HG03439 (cell line): ENCODE results near the gene PARK7.

Experiments
- ATAC-seq: cut with Tn5 transposase; IDR thresholded peaks from one replicate; pipeline ENCODE4 v1.9.1; 2021; ENCODE audit warnings: mild to moderate bottlenecking, moderate library complexity; ENCODE audit not compliant: unreplicated experiment

The PARK7 gene

DNA sequence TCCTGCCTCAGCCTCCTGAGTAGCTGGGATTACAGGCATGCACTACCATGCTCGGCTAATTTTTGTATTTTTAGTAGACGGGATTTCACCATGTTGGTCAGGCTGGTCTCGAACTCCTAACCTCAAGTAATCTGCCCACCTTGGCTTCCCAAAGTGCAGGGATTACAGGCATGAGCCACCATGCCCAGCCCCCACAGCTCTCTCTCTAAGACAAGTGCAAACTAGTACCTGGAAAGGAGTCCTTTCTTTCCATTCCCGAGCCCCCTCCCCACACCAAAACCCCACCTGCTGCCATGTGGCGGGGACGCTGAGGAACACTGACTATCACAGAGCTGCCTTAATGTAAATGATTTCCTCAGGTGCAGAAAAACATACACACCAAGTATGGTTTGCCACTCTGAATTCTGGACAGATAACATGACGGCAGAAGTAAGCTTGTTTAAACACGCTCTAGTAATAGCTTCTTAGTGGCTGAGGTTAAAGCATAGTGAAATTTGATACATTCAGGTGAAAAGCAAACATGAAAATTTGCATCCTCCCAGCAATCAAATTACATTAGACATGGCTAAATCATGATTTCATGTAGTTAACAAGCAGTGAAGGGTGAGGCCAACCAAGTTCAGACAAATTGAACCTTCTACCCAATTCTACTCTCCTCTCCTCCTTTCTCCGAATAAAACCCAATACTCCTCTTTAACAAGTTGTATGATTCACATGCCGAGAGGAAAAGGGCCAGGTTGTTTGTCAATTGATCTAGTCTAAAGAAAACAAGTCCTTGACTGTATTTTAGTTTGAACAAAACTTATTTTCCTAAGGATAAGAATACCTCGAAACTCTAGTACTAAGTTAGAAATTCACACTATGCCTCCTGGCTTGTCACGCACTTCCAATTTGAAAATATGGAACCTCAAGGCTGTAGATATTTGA is 44.8 kb downstream of the PARK7 start:
- ATAC-seq: no peak

- ATAC-seq: no peak
These were observed 47.8 kb downstream of the PARK7 start for GRCh38 chr1:8009043-8010002.

DNA sequence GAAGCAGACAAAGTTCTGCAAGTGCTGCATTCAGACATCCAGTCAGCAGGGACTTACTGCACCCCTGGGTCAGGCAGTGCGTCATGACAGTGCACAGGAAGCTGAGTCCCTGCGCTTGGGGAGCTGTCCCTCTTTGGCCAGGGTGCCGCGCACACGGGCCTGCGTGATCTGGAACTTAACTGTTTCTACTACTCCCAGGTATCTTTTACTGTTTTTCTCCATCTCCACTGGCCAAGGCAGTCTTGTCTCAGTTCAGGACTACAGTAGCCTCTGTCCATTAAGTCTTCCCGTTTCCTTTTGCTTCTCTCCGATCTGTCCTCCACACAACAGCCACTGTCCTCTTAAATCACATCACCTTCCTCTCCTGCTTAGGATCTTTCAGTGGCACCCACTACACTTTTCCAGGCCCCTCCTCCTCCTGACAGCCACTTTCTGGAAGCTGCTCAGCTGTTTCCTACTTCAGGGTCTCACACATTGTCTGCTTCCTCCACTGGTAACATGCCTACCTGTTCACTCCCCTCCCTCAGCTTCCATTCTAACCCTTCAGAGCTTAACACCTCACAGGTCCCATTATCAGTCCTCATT is 48.7 kb downstream of the PARK7 start:
- no peak for ATAC-seq

DNA sequence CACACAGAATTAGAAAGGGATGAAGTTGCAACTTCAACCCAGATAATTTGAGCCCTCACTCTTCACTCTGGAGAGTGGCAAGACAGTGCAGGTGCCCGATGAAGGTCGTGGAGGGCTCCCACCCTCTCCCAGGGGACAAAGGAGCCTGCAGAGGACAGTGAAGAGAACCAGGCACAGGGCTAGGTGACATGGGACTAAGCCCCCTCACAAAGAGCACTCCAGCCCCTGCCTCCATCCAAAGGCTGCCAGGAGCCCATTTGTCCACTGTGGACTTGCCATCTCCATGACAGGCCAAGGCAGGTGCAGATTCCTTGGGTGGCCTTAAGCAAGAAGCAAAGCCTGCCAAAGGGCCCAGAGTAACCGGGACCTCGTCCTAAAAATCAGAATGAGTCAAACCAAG is 49.5 kb downstream of the PARK7 start:
- no peak for ATAC-seq

DNA sequence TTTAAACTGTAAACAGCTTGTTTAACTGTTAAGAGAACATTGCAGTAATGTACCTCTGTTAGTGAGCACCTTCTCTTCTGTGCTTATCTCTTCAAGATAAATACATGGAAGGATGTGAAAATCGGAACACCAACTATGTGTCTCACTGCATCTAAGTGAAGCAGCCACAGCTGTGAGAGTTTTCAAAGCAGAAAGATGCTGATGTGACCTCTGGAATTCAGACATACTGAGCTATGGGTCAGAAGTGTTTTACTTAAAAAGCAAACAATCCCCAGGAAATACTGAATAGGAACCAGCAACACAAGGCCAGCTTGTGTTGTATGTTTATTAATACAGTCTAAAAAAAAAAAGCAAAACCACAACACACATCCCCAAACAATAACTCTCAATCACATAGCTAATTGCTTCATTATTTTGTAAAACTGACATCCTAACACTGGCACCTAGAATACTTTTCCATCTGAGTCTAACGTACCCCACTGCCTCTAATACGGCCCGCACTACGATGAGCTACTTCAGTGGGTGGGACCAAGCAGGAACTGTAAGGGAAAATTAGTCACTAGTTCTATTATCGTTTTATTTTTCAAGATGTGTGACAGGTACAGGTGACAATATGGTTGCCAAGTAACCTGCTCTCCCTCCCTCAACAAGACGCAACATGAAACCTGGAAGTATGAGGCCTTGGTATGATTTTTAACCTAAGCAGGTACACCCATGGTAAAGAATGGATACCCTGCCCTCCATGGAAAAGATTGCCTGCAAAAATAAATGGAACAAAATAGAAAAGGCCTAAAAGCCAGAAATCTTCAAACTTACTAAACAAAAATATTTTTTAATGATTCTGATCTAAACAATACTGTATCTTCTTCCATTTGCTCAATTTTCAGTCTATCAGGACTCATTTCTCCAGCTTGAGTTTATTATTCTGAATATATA is 50.7 kb downstream of the PARK7 start:
- no peak for ATAC-seq

GRCh38 chr1:8012955-8013354 is 51.4 kb downstream of the PARK7 start:
- ATAC-seq: no peak

- no peak for ATAC-seq
These were observed 51.9 kb downstream of the PARK7 start for GRCh38 chr1:8013399-8013798.

DNA sequence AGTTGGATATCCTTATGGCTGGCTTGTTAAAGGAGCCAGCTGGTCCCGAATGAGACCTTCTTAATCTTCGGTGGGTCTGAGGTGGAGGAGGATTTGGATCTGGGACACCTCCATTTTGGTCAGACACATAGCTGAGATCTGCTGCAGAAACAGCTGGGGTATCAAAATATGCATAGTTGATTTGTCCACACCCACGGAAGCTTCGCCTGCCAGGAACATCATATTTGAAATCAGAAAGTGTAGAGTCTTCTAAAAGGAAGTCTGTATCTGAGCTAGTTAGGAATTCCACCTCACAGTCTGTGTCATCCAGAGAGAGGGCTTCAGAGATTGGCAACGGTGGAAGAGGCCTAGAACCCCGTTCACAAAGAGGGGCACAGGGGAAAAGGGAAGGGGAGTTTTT is 52.3 kb downstream of the PARK7 start:
- ATAC-seq: no peak

GRCh38 chr1:8014381-8014988 is 53.0 kb downstream of the PARK7 start:
- no peak for ATAC-seq

DNA sequence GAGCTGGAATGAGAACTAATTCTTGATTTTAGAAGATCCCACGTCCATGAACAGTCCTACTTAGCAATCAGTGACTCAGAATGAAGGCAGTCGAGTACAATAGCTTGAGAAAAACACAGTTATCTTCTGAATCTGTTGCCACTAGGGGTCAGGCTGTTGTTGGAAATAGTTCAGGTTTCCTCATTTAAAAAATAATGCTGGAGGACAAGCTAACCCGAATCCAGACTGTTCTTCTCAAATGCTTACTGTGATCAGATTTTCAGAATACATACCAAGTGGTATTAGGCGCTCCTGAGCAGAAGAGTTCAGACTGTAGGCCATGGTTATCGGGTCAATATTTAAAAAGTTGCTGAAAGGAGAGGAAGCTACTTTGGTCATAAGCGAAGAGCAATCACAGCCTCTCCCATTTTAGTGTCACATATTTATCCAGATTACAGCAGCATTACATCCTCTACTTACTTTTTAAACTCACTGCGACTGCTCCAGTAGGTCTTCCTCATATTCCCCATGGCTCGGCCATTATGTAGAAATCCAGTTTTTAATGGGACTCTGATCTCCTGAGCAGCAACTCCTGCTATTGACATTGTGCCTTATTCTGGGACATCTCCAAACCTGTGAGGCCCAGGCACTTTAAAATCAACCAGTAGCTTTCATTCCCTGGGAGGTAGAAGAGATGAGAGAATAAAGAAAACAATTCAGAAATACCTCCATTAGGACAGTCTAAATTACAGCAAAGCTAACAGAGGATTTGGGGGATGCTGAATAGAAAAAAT is 53.7 kb downstream of the PARK7 start:
- no peak for ATAC-seq

GRCh38 chr1:8015809-8016165 is 54.3 kb downstream of the PARK7 start:
- ATAC-seq: no peak

DNA sequence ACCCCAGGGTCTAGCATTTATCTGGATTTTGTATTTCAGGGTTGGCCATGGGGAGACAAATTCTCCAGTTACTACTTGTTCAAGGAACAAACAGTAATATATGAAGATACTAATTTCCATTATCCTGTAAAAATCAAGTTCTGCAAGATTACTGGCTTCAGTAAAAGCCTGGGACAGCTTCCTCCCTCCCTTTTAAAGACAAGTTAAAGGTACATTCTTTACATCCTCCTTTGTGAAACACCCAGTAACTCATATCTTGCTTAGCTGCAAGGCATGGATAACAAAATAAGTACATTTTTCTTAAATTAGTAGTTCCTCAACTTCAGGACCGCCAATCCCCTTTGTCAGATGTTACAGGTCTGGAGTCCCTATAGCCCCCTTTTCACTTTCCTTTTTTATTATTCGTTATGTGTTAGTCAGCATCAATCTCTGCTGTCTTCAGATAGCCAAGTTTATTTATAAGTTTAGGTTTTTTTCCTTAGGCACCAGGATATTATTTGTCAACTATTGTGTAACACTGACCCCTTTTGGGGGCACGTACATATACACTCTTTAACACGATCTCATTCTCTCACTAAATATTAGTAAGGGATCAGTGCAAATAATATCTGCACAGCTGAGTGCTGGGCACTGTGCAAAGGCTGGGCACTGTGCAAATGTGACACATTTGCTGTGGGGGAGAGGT is 54.8 kb downstream of the PARK7 start:
- no peak for ATAC-seq

DNA sequence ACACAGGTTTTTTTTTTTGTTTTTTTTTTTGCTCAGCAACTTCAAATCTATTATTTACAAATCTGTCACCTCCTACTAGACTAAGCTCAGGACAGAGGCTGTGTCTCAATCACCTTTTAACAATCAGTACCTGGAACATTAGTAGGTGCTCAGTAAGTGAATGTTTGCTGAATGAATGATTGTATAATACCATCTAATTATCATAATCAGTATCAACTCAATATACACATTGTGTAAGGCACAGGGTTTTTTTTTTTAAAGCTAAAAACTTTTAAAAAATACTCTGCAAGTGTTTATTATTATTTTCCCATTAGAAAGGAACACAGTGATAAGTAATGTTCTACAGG is 55.4 kb downstream of the PARK7 start:
- no peak for ATAC-seq

- ATAC-seq: no peak
These were observed 56.1 kb downstream of the PARK7 start for GRCh38 chr1:8017495-8018197.

DNA sequence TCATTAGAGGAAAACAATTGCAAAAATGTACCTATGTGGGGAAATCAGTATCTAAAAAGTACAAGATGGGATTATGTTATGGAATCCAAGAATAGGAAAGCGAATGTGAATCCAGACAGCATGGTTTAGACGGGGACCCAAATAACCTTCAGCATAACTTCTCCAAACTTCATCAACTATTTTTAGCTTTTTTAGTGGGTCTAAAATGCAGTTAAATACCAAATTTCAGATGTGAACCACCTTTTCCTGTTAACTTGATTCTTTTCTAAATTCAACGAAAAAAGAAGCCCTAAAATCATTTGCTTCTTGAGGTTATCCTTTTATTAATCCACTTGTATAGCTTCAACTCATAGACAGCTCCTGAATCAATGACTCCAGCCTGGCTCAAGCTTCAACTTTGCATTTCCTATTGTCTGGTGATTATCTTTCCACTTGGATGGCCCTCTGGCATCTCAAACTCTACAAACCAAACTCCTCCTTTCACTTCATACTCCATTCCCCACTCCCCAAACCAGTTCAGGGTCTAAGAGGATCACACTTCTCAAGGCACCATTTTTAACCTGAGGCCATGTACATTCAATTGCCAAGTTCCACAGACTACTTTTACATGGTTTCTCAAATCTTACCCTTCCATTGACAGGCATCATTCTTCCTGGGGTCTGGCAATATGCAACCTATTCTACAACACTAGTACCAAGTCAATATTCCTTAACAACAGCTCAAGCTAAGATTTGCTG is 57.1 kb downstream of the PARK7 start:
- no peak for ATAC-seq

GRCh38 chr1:8019229-8019620 is 57.7 kb downstream of the PARK7 start:
- ATAC-seq: no peak

DNA sequence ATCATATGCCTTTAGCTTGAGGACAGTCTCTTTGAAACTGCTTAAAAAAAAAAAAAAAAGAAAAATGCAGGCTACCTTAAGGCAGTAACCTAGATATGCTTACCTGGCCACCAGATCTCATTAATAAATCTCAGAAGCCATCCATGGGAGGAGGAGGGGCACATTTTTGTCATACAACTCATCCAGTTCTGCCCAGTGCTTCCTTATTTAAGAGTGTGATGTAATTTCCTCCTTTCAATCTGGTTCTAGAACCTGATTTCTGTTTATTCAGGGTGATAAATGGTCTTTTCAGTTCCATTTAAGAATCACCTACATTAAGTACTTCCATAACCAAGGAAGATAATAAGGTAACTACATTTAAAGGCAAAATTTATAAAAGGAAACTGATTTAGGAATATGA is 58.5 kb downstream of the PARK7 start:
- ATAC-seq: no peak
